Endothelial cell of umbilical vein (primary cell): ENCODE measurements around the gene CELF5.
"Not testable (repeated sequence)": the region's sequence is repeated elsewhere in the genome, so short reads cannot be mapped to it uniquely, and the experiment has no call there.

Experiments
- CTCF ChIP-seq, 2 donors: IDR thresholded peaks; 1 replicate in 1 of 2; 2 replicates in 1 of 2; pipeline ENCODE4 v1.5.1; 2011; ENCODE audit warnings: low read length in 2 of 2, mild to moderate bottlenecking in 2 of 2, moderate library complexity in 2 of 2, control low read depth in 1 of 2, inconsistent platforms in 1 of 2, low read depth in 1 of 2; ENCODE audit not compliant: insufficient read depth in 1 of 2; ENCODE audit errors: extremely low read depth in 1 of 2
- JUN ChIP-seq: IDR thresholded peaks from 2 replicates; pipeline ENCODE4 v1.6.1; 2011; ENCODE audit warnings: borderline replicate concordance, low read depth; ENCODE audit not compliant: insufficient read length, insufficient read depth
- POLR2A ChIP-seq: IDR thresholded peaks from 2 replicates; pipeline ENCODE4 v1.6.1; 2012; ENCODE audit warnings: low read depth, mild to moderate bottlenecking, control low read depth, low read length

- not testable (repeated sequence) for TF ChIP-seq JUN; POLR2A; CTCF (IDR thresholded peaks at IDR 0.05; ENCODE audit: extremely low read depth in 1 of 2, insufficient read depth in 1 of 2, low read depth in 1 of 2, low read length in 2 of 2)
Observed at GRCh38 chr19:3300566-3300965, 76.1 kb downstream of the CELF5 start.
